OCI-LY3 (cell line): ENCODE results near the gene NRSN2.
"Not testable (repeated sequence)": the region's sequence is repeated elsewhere in the genome, so short reads cannot be mapped to it uniquely, and the experiment has no call there.

Experiments used
- H2AFZ ChIP-seq: fragments of 200-600, 300-600 bp; shearing (Covaris generic); 2 replicates; pipeline ENCODE4 v1.6.0; 2014; ENCODE audit warnings: antibody characterized with exemption, low read depth, low read length
- H3K27ac ChIP-seq: fragments of 200-600, 300-600 bp; sonication (generic); 2 replicates; pipeline ENCODE4 v1.5.1; 2014; ENCODE audit warnings: mild to moderate bottlenecking, low read length, moderate library complexity, mixed read lengths
- H3K27me3 ChIP-seq: fragments of 200-600, 300-600 bp; sonication (generic); 2 replicates; pipeline ENCODE4 v1.6.1; 2014; ENCODE audit warnings: low read depth, low read length, mixed read lengths
- H3K36me3 ChIP-seq: fragments of 200-600, 300-600 bp; sonication (generic); replicated peaks from 2 replicates; pipeline ENCODE3; 2014; ENCODE audit warnings: low read depth, low read length, mixed read lengths
- H3K4me1 ChIP-seq: fragments of 300-600, 200-600 bp; sonication (generic); 2 replicates; pipeline ENCODE4 v1.6.1; 2014; ENCODE audit warnings: low read length, mixed read lengths
- H3K4me2 ChIP-seq: fragments of 200-600, 300-600 bp; sonication (generic); 2 replicates; pipeline ENCODE4 v1.6.1; 2014; ENCODE audit warnings: low read length, mixed read lengths
- H3K4me3 ChIP-seq: fragments of 300-600, 200-600 bp; sonication (generic); 2 replicates; pipeline ENCODE4 v1.5.1; 2014; ENCODE audit warnings: antibody characterized with exemption, mild to moderate bottlenecking, low read length, moderate library complexity
- H3K79me2 ChIP-seq: fragments of 300-600, 200-600 bp; shearing (Covaris generic); 2 replicates; pipeline ENCODE4 v1.6.1; 2014; ENCODE audit warnings: mild to moderate bottlenecking, low read length, mixed read lengths
- H3K9ac ChIP-seq: fragments of 300-600, 200-600 bp; shearing (Covaris generic); 2 replicates; pipeline ENCODE4 v1.6.0; 2014; ENCODE audit warnings: mild to moderate bottlenecking, low read length, moderate library complexity
- H3K9me3 ChIP-seq: fragments of 200-600, 300-600 bp; shearing (Covaris generic); 2 replicates; pipeline ENCODE4 v1.6.1; 2014; ENCODE audit warnings: low read length, mixed read lengths; ENCODE audit not compliant: insufficient read depth
- H4K20me1 ChIP-seq: fragments of 200-600, 300-600 bp; sonication (generic); 2 replicates; pipeline ENCODE4 v1.6.1; 2016; ENCODE audit warnings: low read length, mixed read lengths; ENCODE audit not compliant: insufficient read depth
- CTCF ChIP-seq: fragments of 200-600, 300-600 bp; sonication (generic); IDR thresholded peaks from 2 replicates; pipeline ENCODE4 v1.5.1; 2014; ENCODE audit warnings: antibody characterized with exemption, low read length, low read depth
- EZH2phosphoT487 ChIP-seq: fragments of 200-600 bp; shearing (Covaris generic); IDR thresholded peaks from 2 replicates; pipeline ENCODE4 v1.6.1; 2018; ENCODE audit warnings: antibody characterized with exemption, mixed run types, low read depth

NRSN2 gene

GRCh38 chr20:348972-349841 is 2.3 kb downstream of the NRSN2 start:
- peaks cover 7% of the 10 kb centered on the region for H3K36me3 ChIP-seq
- no peak overlapping the region for H2AFZ ChIP-seq
- TF ChIP-seq EZH2phosphoT487 (no peak), CTCF (no peak)
- H3K4me2 ChIP-seq, result peak overlapping the region; percentile 95
- H3K27ac ChIP-seq, result no peak overlapping the region
- H3K4me3 ChIP-seq, result 0 out of 2 replicates have a peak overlapping the region, but pooled peaks have one; percentile 81
- H3K4me1 ChIP-seq, result peaks cover 12% of the 10 kb centered on the region
- no peaks in the 10 kb centered on the region for H3K27me3 ChIP-seq
- H3K9me3 ChIP-seq, result no peaks in the 10 kb centered on the region
- no peaks in the 10 kb centered on the region for H3K79me2 ChIP-seq
- no peaks in the 10 kb centered on the region for H4K20me1 ChIP-seq
- no peak overlapping the region for H3K9ac ChIP-seq

GRCh38 chr20:353166-353565 is 6.3 kb downstream of the NRSN2 start:
- Histone ChIP-seq H3K9me3 (no peaks in the 10 kb centered on the region), H3K27ac (no peak overlapping the region), H3K79me2 (no peaks in the 10 kb centered on the region), H4K20me1 (no peaks in the 10 kb centered on the region), H3K4me1 (peaks cover 9% of the 10 kb centered on the region), H3K4me3 (no peak overlapping the region), H3K9ac (no peak overlapping the region), H2AFZ (no peak overlapping the region), H3K4me2 (no peak overlapping the region), H3K27me3 (no peaks in the 10 kb centered on the region), H3K36me3 (peaks cover 3% of the 10 kb centered on the region)
- TF ChIP-seq EZH2phosphoT487 (no peak), CTCF (no peak)

- Histone ChIP-seq H3K4me2 (no peak overlapping the region; the same call in 1 of the 2 replicates), H3K36me3 (no peaks in the 10 kb centered on the region), H3K9me3 (no peaks in the 10 kb centered on the region), H2AFZ (no peak overlapping the region), H3K27me3 (no peaks in the 10 kb centered on the region), H3K9ac (no peak overlapping the region), H3K4me3 (no peak overlapping the region), H3K27ac (no peak overlapping the region), H4K20me1 (no peaks in the 10 kb centered on the region), H3K4me1 (0 out of 2 replicates have a peak, but pooled peaks cover 3% of the 10 kb centered on the region), H3K79me2 (no peaks in the 10 kb centered on the region)
- TF ChIP-seq EZH2phosphoT487, result no peak
- TF ChIP-seq CTCF, result peak; percentile 97
Measured at GRCh38 chr20:354298-354977, 7.5 kb downstream of the NRSN2 start.

- H3K27ac ChIP-seq, result not testable (repeated sequence)
Measured at GRCh38 chr20:356154-356553, 9.2 kb downstream of the NRSN2 start.

More at GRCh38 chr20:356154-356553, 9.2 kb downstream of the NRSN2 start:
- H4K20me1 ChIP-seq, H3K27me3 ChIP-seq, H3K4me2 ChIP-seq, H2AFZ ChIP-seq, H3K9me3 ChIP-seq, H3K79me2 ChIP-seq, H3K9ac ChIP-seq, H3K36me3 ChIP-seq, H3K4me1 ChIP-seq, H3K4me3 ChIP-seq: not testable (repeated sequence)
